Transverse colon (tissue), 4 donors: ENCODE measurements around the gene PTGDR2.

ENCODE experiments used
- CTCF ChIP-seq, 5 experiments: fragments of 200-600 bp in 3 of 5; fragments of 450-650 bp in 2 of 5; sonication (generic) in 3 of 5; IDR thresholded peaks; 1 replicate in 2 of 5; 2 replicates in 3 of 5; pipeline ENCODE4 v1.5.1; 2016 to 2017; ENCODE audit warnings: antibody characterized with exemption in 5 of 5, inconsistent platforms in 3 of 5, mild to moderate bottlenecking in 2 of 5, moderate library complexity in 1 of 5
- EP300 ChIP-seq: sonication (generic); formaldehyde crosslinking; IDR thresholded peaks from one replicate; pipeline ENCODE4 v1.6.1; 2017; ENCODE audit warnings: antibody characterized with exemption, low read depth
- POLR2A ChIP-seq: fragments of 450-650 bp; IDR thresholded peaks from one replicate; pipeline ENCODE4 v1.6.1; 2016; ENCODE audit warnings: antibody characterized with exemption, mild to moderate bottlenecking, moderate library complexity
- POLR2AphosphoS5 ChIP-seq, 3 donors: sonication (generic); formaldehyde crosslinking; IDR thresholded peaks; one replicate each; pipeline ENCODE4 v1.6.1; 2016; ENCODE audit warnings: antibody characterized with exemption in 3 of 3

- TF ChIP-seq POLR2A (no peak), CTCF (IDR thresholded peaks at IDR 0.05) (no peak), EP300 (no peak), POLR2AphosphoS5 (IDR thresholded peaks at IDR 0.05) (no peak)
Measured at GRCh38 chr11:60858731-60859464, 3.1 kb upstream of the PTGDR2 start.
